GM12874 (cell line): ENCODE data around the gene NHS.

Experiments
- CTCF ChIP-seq: IDR thresholded peaks from 2 replicates; pipeline ENCODE4 v1.5.1; 2011; ENCODE audit warnings: low read depth, mild to moderate bottlenecking, control low read depth, low read length, moderate library complexity; ENCODE audit not compliant: insufficient read depth

NHS gene

GRCh38 chrX:17767734-17768133 is 392.7 kb downstream of the NHS start:
- no peak for TF ChIP-seq CTCF

GRCh38 chrX:17768997-17769396 is 394.0 kb downstream of the NHS start:
- TF ChIP-seq CTCF = no peak

GRCh38 chrX:17769701-17770269 is 394.8 kb downstream of the NHS start:
- TF ChIP-seq CTCF = no peak

GRCh38 chrX:17773221-17773876 is 398.3 kb downstream of the NHS start:
- TF ChIP-seq CTCF = no peak

- no peak for TF ChIP-seq CTCF
These were observed 399.1 kb downstream of the NHS start for GRCh38 chrX:17774053-17774452.

- TF ChIP-seq CTCF = no peak
These were observed 404.0 kb downstream of the NHS start for GRCh38 chrX:17778997-17779396.

GRCh38 chrX:17779434-17779833 is 404.4 kb downstream of the NHS start:
- no peak for TF ChIP-seq CTCF
